Hematopoietic multipotent progenitor cell (in vitro differentiated cells): ENCODE data around the gene TIGAR. TPM values are rescaled to one million over a fixed set of nuclear protein-coding genes. Genes with fewer than 3 reads are reported as not detected.

Experiments used
- DNase-seq, 3 donors: peaks; one replicate each; pipeline ENCODE4 v3.0.0-alpha.2; 2011 to 2015; ENCODE audit warnings: low read depth in 2 of 3, low spot score in 2 of 3
- total RNA-seq: library from RNA; depleted of rRNA; stranded (reverse); fragments of >200 nt; gene quantifications from one replicate; pipeline ENCODE4 v1.2.3, GENCODE V29; 2012

Gene TIGAR
- total RNA-seq, 1 donor, result 2.4 TPM

DNA sequence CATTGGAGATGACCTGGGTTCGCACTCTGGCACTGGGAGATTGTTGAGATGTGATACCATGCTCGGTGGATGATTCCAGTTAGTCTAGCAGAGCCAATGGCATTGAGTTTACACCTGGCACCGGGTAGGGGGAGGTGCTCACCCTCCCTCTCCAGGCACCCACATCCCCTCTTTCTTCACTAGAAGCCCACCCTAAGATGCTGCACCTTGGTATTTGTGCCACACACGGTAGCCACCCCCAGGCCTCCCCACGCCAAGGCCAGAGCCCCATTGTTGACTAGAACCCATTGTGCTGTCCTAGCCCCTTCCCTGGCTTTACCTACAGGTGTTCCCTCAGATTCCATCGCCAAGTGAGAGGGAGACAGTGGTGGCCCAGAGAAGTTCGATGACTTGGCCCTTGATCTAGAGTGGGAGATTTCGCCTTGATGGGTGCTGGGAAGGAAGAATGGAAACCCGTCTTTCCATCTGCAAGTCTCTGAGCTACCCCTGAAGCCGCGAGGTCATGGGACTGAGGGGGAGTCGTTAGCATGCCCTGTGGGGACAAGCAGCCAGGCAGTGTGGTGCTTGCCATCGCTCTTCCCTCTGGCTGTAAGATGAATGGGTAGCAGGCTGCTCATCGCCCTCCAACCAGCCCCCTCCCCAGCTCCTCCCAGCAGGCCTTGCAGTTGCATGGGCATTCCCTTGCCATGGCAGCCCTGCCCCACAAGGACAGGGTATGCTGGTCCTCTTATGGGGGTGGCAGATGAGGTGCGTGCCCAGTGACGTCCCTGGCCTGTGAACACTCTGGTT, 38.7 kb upstream of the TIGAR start:
- no peak for DNase-seq

DNA sequence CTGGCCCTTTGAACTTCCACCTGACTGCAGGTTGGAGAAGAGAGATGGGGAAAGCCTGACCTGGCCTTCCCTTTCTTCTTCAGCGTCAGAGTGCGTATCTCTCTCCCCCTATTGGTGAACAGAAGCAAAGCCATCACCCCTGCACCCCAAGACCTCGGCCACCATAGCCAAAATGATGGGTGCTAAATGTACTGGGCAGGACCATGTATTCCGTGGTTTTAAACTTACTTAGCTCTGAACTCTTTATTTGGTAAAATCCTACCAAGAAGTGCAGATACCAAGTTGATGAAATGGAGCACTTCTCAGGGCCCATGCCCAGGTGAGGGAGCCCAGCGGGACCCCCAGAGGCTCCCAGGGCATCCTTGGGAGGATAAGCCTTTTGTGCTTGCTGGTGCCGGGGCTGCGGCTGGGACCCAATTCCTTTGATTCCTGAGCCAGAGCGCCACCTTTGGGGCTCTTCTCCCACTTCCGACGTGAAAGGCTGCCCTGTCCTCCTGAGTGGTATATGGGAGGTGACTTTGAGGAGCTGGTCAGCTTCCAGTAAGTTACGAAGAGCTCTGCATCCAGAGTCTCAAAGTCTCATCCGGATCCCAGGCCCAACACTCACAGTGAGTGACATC, 38.0 kb upstream of the TIGAR start:
- DNase-seq, result no peak

DNA sequence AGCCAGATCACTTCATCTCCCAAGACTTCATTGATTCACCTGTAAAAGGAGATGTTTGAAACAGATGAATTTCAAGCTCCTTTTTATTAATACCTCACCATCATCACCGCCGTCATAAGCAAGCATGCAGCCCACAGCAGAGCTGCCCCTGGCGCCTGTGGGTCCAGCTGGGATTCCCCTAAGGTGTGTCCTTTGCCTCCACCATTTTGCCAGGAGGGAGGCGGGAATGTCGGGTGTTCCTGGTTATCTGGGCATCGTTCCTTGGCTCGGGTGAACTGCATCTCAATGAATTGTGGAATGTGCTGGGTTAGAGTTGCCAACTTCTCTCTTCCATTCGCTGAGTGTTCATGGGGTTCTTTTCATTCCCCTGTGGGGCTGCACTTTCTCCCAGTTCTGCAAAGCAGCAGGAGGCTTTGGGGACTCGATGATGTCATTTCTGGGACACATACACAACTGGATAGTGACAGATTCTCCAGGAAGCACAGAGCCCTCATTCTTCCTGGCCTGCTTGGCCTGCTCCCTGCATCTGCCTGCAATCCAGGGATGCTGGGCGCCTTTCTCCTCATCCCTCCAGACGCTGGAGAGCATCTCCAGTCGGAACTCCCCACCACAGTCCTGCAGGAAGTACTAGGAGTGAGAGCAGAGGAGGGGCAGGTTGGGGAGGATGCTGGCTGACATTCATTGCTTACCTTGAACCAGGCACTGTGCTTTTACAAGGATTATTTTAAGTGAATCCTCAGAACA, 37.3 kb upstream of the TIGAR start:
- no peak for DNase-seq

DNA sequence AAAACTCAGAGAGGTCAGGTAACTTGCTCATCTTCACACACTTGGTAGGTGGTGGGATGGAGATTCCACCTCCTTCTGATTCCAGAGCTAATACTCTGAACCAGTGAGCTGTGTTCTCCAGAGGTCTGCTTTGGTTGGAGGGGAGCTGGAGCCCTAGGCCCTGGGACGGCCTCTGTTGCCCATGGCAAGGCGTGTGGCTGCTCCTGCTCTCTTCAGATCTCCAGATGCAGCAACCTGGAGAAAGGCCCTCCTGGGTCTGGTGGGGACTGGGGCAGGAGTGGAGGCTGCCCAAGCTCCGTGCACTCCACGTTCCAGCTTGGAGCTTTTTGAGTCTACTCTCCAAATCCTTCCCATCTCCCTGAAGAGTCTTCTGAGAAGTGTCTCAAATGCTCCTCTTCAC, 36.7 kb upstream of the TIGAR start:
- no peak for DNase-seq

DNA sequence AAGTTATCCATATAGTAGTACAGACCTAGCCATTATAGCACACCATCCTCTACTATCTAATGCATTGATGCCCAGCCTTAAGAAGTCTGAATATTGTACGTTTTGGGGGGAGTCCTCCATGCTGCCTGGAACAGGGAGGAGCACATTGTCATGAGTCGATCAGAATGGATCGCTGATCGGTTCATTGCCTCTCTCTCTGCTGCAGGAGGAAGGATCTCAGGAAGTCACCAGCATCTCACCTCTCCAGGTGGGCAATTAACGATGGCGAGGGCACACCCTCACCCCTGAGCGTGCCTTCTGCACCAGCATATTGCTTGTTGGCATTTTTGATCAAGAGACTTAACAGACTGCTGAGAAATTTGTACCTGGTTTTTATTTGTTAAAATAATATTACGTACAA, 35.9 kb upstream of the TIGAR start:
- DNase-seq, result no peak

DNA sequence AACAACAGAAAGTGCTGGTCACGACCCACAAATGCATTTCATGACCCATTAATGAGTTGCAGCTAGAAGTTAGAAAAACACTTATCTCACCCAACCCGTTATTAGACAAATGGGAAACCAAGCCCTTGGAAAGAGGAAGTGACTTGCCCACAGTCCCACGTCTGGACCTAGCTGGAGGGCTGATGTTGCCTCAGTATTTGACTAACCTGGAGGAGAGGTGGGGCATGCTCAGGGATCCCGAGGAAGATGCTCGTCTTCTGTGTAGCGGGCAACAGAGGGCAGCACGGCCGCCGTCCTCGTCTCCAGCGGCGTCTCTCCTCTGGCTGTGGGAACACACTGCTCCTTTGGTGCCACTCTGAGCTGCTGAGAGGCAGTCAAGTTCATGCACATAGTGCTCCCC, 34.8 kb upstream of the TIGAR start:
- DNase-seq, result peak in 1 of 3 donors; percentile 65

DNA sequence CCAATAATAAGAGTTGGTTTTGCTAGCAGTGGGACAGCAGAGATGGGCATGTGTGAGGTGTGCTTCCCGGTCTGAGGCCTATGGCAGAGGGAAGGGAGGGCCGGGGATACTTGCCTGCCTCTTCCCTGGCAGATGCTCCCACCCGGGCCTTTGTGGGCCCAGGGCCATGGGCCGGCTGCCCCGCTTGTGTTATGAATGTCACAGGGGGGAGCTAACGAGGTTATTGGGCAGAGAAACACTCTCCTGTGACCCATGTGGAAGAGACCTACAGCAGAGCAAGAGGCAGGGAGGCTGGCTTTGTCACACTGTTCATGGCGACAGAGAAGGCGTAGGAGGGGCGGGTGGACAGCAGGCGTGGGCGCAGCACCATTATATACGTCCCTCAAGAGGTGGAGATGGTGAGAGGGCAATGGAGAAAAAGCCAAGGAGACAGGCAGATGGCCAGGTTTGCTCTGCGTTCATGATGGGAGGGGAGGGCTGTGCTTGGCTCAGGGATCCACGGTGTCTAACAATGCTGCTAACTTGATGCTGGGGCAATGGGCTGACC, 34.2 kb upstream of the TIGAR start:
- no peak for DNase-seq

DNA sequence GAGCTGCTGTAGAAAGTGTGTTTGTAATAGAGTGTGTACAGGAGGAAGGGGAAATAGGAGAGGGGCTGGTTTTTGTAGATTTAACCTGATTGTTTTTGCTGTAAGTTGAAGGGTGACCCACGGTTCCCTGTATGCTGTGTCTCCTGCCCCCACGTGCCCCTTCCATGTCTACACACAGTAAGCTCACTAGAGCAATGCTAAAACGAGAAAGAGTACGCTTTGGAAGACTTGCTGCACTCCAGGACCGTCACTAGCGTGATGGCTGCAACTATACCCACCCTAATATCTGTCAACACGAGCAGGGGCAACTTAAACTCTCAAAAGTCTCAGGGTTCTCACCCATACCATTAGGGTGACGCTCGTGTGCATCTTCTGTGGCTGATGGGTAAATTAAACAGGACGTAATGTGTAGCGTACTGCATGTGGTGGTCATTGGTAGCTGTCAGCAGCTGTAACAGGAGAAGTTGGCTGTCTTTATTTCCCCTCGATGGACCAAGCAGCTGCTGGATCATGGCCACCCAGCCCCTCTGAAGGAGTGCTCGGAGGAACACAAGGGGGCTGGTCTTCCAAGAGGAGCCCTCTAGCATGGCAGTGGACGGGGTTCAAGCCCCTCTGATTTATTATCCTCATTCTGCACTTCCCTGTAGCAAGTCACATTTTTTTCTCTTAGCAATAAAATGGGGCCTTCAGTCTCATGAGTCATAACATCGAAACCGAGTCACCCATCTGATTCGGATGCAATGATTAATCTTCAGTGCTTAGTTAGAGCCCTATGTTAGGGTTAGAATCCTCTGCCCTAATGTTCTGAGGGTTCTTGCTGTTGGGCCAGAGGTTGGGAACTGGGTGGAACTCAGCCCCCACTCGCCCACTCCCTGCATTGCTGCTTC, 33.4 kb upstream of the TIGAR start:
- no peak for DNase-seq

DNA sequence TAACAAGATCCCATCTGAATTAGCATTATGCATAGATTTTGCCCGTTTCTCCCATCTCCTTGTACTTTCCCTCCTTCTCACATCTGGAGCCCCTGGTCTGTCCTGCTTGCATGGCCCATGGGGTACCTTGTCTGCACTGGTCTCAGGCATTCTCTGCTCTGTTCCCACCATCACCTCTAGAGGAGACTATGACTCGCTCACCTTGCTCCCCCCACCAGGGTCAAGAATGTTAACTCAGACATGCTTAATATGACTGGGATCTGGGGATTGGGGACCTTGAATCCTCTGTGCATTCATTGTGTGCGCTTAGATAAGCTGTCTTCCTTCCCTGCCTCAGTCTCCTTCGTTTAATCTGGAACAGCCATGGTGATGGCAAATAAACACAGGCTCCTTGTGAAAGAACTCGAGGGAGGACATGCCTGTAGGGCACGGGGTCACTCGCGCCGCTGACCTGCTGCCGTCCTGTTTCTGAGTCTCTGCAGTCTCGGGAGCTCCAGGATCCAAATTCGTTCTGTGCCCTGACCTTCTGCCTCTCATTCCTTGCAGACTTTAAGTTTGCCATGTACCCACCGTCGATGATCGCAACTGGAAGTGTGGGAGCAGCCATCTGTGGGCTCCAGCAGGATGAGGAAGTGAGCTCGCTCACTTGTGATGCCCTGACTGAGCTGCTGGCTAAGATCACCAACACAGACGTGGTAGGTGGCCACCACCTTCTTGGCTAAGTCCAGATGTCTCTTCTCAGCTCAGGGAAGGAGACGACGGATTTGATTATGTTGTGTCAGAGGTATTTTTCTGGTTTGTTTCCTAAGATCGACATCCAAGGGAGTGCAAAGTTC, 32.5 kb upstream of the TIGAR start:
- peak in 1 of 3 donors; percentile 44 for DNase-seq

DNA sequence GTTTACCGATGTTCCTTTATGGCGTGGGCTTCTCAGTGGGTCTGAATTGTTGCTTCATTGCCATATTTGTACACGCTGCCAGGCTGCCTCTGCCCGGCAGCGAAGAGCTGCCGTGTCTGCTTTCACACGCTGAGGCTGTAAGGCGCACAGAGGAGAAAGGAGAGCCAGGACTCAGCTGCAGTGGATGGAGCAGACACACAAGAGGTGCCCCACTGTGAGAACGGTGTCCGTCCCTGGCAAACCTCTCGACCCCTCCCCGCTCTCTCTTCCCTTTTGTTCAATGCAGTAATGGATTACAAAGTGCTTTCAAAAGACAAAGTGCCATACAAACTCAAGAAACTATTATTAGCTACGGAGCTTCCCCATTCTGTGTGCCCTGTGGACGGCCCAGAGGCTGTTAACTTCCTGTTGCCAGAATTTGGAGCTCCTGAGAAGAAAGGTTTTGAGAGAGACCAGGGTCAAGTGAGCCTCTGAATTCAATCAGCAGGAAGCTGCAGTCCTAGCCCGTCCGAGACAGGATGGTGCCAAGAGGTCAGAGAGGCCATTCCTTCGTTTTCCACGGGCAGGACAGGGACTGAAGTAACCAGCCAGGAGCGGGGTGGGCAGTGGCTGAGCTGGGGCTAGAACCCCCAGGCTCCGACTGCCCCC, 31.7 kb upstream of the TIGAR start:
- DNase-seq, result peak in 1 of 3 donors; percentile 70

DNA sequence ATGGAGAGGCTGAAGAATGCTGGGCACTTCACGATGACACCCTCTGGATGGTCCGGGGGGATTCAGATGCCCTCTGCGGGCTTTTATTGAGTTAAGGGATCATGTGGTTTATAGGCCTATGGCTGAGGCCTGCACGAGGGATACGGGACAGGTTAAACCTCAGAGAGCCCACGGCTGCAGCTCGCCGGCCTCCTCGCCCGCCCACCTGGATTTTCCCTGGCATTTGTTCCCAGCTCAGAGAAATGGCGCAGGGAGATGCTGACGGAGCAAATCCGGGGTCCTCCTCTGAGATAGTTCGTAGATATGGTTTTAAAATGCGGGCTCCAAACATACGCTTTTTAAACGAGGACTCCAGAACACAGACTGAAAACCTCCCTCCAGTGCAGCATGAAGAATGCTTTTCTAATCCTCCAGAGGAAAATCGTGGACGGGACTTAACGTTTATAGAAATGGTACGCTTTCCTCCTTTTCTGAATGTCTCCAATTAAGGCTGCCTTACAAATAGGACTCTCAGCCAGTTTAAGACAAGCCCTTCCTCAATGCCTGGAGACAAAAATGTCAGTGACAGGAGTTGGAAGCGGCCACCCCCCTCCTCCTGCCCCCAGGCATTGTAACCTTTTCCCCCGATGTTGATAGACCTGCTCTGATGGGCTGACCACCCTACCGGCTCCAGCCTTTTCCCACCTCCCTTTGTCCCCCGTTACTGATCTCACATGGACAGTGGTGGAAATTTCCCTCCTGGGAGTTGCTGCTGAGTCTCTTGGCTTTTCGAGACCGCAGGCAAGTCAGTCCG, 30.8 kb upstream of the TIGAR start:
- no peak for DNase-seq

DNA sequence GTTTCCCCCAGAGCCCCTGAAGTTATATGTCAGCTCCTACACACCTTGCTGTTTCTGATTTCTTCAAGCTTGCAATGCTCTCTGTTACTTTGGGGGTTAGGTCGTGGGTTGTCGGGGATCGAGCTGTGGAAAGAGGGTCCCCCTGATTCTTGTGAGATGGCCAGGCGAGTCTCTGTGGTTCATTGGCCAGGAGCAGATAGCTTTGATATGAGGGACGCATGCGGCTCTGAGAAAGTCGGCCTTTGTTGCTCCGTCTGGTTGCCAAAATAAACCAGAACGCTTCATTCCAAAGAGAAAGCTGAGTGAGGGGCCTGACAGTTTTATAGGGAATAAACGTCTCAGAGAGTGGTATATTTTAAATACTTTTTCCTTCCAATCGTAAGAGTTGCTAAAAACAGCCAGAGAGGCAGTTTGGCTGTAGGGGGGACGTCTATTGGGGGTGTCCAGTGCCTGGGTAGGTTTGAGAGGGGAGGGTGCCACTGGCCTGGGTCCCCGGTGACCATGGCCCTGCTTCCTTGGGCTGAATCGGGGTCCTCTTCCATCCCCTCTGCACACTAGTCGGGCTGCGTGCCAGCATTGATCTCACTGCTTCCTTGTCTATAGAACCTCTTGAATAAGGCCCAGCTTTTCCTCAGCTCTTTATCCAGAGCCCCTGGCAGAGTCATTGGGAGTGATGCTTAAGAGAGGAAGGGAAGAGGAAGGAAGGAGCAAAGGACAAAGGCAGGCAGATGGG, 28.5 kb upstream of the TIGAR start:
- DNase-seq, result no peak

DNA sequence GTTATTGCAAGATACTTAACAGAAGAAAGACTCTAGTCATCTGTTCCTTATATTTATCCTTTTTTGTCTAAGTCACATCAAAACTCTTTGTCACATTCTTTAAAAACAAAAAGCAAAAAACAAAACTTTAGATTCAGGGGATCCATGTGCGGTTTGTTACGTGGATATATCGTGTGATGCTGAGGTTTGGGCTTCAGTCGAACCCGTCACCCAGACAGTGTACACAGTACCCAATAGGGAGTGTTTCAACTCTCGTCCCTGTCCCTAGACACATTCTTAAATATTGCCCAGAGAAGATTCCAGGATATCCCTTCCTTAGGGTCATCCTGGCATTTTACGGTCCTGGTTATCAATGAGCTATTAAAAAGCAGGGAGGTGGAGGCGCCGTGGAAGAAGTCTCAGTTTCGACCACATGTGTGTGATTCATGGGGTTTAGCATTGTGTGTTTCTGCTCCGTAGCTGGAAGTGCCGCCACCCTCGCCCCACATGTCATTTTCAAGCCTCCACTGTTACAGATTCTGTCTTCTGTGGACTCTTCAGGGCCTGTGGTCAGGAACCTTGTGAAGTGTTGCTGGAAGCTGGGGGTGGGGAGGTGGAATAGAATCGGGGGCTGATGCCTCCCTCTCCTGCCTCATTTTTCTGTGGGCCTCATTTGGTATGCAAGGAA, 27.6 kb upstream of the TIGAR start:
- DNase-seq, result no peak

DNA sequence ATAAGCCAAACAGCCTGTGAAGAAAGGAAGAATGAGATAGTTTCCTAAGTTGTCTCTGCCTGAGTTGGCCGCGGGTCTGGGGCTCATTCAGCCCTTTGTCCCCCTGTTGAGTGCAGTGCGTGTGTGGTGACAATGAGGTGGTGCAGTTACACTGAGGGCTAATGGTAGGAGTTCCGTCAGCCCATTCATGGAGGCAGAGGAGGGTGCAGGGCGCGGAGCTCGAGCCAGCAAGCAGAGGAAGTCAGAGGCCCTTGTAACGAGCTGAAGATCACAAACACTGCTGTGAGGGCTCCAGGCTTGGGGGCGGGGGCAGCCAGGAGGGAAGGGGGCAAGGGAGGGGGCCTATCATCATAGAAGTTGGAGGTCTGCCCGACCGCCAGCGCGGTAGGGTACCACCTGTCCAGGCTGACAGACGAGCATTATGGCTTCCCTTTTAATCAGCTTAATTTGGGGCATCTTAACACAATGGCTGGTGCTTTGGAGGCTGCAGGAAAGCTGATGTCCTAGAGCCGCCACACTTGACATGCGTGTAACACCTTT, 27.0 kb upstream of the TIGAR start:
- no peak for DNase-seq

DNA sequence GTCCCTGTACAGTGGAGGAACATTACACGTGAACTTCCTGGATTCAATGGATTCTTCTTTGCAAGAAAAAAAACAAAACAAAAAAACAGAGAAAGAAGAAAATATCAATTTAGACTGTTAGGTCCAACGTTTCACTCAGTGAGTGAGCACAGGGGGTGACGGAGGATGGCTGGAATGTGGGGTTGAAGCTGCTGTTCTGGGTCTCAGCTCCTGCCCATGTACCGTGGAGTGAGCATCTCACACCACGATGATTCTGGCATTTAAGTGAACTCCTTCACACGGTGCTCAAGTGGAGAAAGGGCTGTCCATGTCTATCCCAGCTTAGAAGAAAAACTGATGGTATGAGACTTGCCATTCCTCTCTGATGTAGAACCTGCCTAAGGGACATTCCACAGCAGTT, 24.3 kb upstream of the TIGAR start:
- no peak for DNase-seq

DNA sequence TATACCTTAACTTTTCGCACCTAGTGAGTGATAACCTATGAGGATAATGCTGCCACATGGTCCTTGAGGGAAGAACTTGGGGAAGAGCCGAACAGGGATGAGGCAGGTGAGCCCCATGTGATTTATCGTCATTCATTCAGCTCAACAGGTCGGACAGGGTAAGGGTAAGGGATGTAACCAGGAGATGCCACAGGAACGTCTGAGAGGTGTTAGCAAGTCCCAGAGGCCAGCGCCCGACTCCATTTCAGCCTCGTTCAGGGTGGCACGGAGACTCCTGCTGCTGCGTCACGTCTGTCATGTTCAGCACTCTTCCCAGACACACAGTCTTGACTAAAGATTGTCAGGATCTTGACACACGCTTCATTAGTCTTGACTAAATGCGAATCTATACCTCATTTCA, 23.4 kb upstream of the TIGAR start:
- no peak for DNase-seq

DNA sequence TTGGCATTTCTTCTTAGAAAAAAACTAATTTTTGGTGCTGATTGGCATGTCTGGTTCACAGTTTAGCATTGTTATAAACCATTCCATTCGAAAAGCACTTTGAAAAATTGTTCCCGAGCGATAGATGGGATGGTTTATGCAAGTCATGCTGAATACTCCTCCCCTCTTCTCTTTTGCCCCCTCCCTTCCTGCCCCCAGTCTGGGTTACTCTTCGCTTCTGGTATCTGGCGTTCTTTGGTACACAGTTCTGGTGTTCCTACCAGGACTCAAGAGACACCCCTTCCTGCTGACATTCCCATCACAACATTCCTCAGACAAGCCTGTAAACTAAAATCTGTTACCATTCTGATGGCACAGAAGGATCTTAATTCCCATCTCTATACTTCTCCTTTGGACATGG, 20.1 kb upstream of the TIGAR start:
- DNase-seq, result no peak
